ENCODE measurements around the gene ZSCAN12. TPM values are rescaled to one million over a fixed set of nuclear protein-coding genes. Genes with fewer than 3 reads are reported as not detected.

The ZSCAN12 gene
- total and polyA plus RNA-seq, 2 of the 13 experiments (the other 11 are each of a cell fraction or from before 2014, with no cell fraction given) = 2.8 to 8.9 TPM

GRCh38 chr6:28335564-28336283, 63.8 kb downstream of the ZSCAN12 start, which contains the start of gene ZSCAN31 (continued):
- TF ChIP-seq PRPF4 (IDR thresholded peaks at IDR 0.05; ENCODE audit: low read depth, low read length, poor library complexity, severe bottlenecking) = no peak
- 0 out of 2 replicates have a peak, but pooled peaks have one; percentile 41 for TF ChIP-seq ZNF512B (CRISPR knock-in tag; IDR thresholded peaks at IDR 0.05; ENCODE audit: borderline replicate concordance)
- peak; percentile 91 for TF ChIP-seq PATZ1 (CRISPR knock-in tag; IDR thresholded peaks at IDR 0.05)
- peak; percentile 75; the same call in 1 of the 2 replicates for TF ChIP-seq KLF12 (CRISPR knock-in tag; IDR thresholded peaks at IDR 0.05; ENCODE audit: borderline replicate concordance)
- TF ChIP-seq ZNF740 (CRISPR knock-in tag; IDR thresholded peaks at IDR 0.05) = no peak
- peak; percentile 75 for TF ChIP-seq RBM39 (IDR thresholded peaks at IDR 0.05; ENCODE audit: low read depth, low read length, poor library complexity, severe bottlenecking)
- TF ChIP-seq NFE2L1 (CRISPR knock-in tag; IDR thresholded peaks at IDR 0.05; ENCODE audit: borderline replicate concordance) = no peak
- no peak for TF ChIP-seq ZNF17 (CRISPR knock-in tag; IDR thresholded peaks at IDR 0.05)
- TF ChIP-seq CREB1 (IDR thresholded peaks at IDR 0.05) = peak; percentile 67
- TF ChIP-seq CREB1 (CRISPR knock-in tag; IDR thresholded peaks at IDR 0.05) = peak; percentile 78
- peak; percentile 40 for TF ChIP-seq HNF1B (CRISPR knock-in tag; IDR thresholded peaks at IDR 0.05)
- no peak; the same call in 1 of the 2 replicates for TF ChIP-seq ZSCAN9 (CRISPR knock-in tag; IDR thresholded peaks at IDR 0.05; ENCODE audit: borderline replicate concordance)
- TF ChIP-seq ZNF484 (CRISPR knock-in tag; IDR thresholded peaks at IDR 0.05; ENCODE audit: borderline replicate concordance, low read depth) = no peak
- peak; percentile 16; the same call in 1 of the 2 replicates for TF ChIP-seq ZNF790 (CRISPR knock-in tag; IDR thresholded peaks at IDR 0.05; ENCODE audit: borderline replicate concordance)
- no peak for TF ChIP-seq ZNF562 (CRISPR knock-in tag; IDR thresholded peaks at IDR 0.05; ENCODE audit: borderline replicate concordance)
- no peak for TF ChIP-seq KDM1A (CRISPR knock-in tag; IDR thresholded peaks at IDR 0.05)
- TF ChIP-seq CBX5 (CRISPR knock-in tag; IDR thresholded peaks at IDR 0.05; ENCODE audit: borderline replicate concordance) = peak; percentile 32; the same call in 1 of the 2 replicates
- peak; percentile 86 for TF ChIP-seq ZNF839 (CRISPR knock-in tag; IDR thresholded peaks at IDR 0.05; ENCODE audit: borderline replicate concordance)
- TF ChIP-seq JUND (CRISPR knock-in tag; IDR thresholded peaks at IDR 0.05) = peak; percentile 75; the same call in 1 of the 2 replicates

Data from HepG2 (cell line).